DOHH2 (cell line): ENCODE data around the gene CHST13.

Source experiments
- H3F3A ChIP-seq: fragments of 200-600 bp; sonication (generic), shearing (Covaris generic); 2 replicates; pipeline ENCODE4 v1.6.0; 2016; ENCODE audit warnings: antibody characterized with exemption, mild to moderate bottlenecking; ENCODE audit not compliant: control insufficient read depth, insufficient read depth
- H3K27ac ChIP-seq: fragments of 200-600 bp; sonication (generic); 2 replicates; pipeline ENCODE4 v1.5.1; 2014; ENCODE audit warnings: low read depth, mild to moderate bottlenecking, low read length, moderate library complexity
- H3K27me3 ChIP-seq: fragments of 200-600 bp; sonication (generic); 2 replicates; pipeline ENCODE4 v1.6.1; 2014; ENCODE audit warnings: mild to moderate bottlenecking, low read length, mixed read lengths; ENCODE audit not compliant: control insufficient read depth
- H3K36me3 ChIP-seq: fragments of 200-600 bp; sonication (generic); 2 replicates; pipeline ENCODE4 v1.6.1; 2014; ENCODE audit warnings: mild to moderate bottlenecking, low read length, moderate library complexity, mixed read lengths; ENCODE audit not compliant: control insufficient read depth
- H3K4me1 ChIP-seq: fragments of 200-600 bp; sonication (generic); 2 replicates; pipeline ENCODE4 v1.6.1; 2014; ENCODE audit warnings: mild to moderate bottlenecking, low read length, mixed read lengths; ENCODE audit not compliant: control insufficient read depth
- H3K4me2 ChIP-seq: fragments of 200-600 bp; sonication (generic); 2 replicates; pipeline ENCODE4 v1.6.0; 2014; ENCODE audit warnings: mild to moderate bottlenecking, low read length, moderate library complexity
- H3K4me3 ChIP-seq: fragments of 200-600 bp; sonication (generic); 2 replicates; pipeline ENCODE4 v1.5.1; 2014; ENCODE audit warnings: mild to moderate bottlenecking, low read length, mixed read lengths
- H3K79me2 ChIP-seq: fragments of 200-600 bp; sonication (generic); 2 replicates; pipeline ENCODE4 v1.6.1; 2014; ENCODE audit warnings: mild to moderate bottlenecking, low read length, mixed read lengths; ENCODE audit not compliant: control insufficient read depth
- H3K9me2 ChIP-seq: fragments of 200-600 bp; sonication (generic); replicated peaks from 2 replicates; pipeline ENCODE4 v1.6.1; 2014; ENCODE audit warnings: mild to moderate bottlenecking, low read length, mixed read lengths; ENCODE audit not compliant: control insufficient read depth
- H3K9me3 ChIP-seq: fragments of 200-600 bp; sonication (generic); 2 replicates; pipeline ENCODE4 v1.6.1; 2014; ENCODE audit warnings: antibody characterized with exemption, low read length, mixed read lengths; ENCODE audit not compliant: control insufficient read depth, insufficient read depth
- H4K20me1 ChIP-seq: fragments of 200-600 bp; sonication (generic); 2 replicates; pipeline ENCODE4 v1.6.0; 2014; ENCODE audit warnings: low read depth, mild to moderate bottlenecking, antibody characterized with exemption, low read length, moderate library complexity; ENCODE audit not compliant: control insufficient read depth, insufficient read depth
- EZH2phosphoT487 ChIP-seq: fragments of 200-600 bp; sonication (generic); IDR thresholded peaks from 2 replicates; pipeline ENCODE4 v1.6.1; 2017; ENCODE audit warnings: borderline replicate concordance, mild to moderate bottlenecking, antibody characterized with exemption, low read length, moderate library complexity, mixed read lengths
- TF ChIP-seq, protein P1 (sequence below): fragments of 200-600 bp; sonication (generic); IDR thresholded peaks from one replicate; pipeline ENCODE4 v1.5.1; 2014; ENCODE audit warnings: antibody characterized with exemption, mild to moderate bottlenecking, low read depth, low read length; ENCODE audit not compliant: poor library complexity, severe bottlenecking

Gene CHST13

DNA sequence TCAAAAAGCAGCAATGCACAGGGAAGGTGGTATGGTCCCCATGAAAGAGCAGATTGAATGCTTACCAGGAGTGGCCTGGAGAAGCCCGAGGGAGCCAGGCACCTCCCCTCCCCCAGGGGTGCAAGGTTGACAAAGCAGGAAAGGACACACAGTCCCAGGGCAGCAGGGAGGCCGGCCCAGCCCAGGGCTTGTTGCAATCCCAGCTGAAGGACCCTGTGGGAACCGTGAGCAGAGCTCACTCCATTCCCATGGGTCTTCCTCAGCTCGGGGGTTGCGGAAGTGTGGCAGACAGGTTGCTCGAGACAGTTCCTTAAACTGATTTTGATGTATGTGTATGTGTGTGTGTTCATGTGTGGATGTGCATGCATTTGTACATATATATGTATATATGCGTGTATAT is 22.2 kb upstream of the CHST13 start:
- Histone ChIP-seq H3K27me3 (no peaks in the 10 kb centered on the region), H3K27ac (no peak overlapping the region), H3K4me1 (no peaks in the 10 kb centered on the region), H3K36me3 (no peaks in the 10 kb centered on the region), H3K9me3 (no peaks in the 10 kb centered on the region), H3K4me3 (no peak overlapping the region), H3F3A (no peaks in the 10 kb centered on the region), H3K9me2 (no peaks in the 10 kb centered on the region), H4K20me1 (no peaks in the 10 kb centered on the region), H3K79me2 (no peaks in the 10 kb centered on the region), H3K4me2 (no peak overlapping the region)
- TF ChIP-seq, protein P1, sequence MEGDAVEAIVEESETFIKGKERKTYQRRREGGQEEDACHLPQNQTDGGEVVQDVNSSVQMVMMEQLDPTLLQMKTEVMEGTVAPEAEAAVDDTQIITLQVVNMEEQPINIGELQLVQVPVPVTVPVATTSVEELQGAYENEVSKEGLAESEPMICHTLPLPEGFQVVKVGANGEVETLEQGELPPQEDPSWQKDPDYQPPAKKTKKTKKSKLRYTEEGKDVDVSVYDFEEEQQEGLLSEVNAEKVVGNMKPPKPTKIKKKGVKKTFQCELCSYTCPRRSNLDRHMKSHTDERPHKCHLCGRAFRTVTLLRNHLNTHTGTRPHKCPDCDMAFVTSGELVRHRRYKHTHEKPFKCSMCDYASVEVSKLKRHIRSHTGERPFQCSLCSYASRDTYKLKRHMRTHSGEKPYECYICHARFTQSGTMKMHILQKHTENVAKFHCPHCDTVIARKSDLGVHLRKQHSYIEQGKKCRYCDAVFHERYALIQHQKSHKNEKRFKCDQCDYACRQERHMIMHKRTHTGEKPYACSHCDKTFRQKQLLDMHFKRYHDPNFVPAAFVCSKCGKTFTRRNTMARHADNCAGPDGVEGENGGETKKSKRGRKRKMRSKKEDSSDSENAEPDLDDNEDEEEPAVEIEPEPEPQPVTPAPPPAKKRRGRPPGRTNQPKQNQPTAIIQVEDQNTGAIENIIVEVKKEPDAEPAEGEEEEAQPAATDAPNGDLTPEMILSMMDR: no peak
- TF ChIP-seq EZH2phosphoT487: no peak

DNA sequence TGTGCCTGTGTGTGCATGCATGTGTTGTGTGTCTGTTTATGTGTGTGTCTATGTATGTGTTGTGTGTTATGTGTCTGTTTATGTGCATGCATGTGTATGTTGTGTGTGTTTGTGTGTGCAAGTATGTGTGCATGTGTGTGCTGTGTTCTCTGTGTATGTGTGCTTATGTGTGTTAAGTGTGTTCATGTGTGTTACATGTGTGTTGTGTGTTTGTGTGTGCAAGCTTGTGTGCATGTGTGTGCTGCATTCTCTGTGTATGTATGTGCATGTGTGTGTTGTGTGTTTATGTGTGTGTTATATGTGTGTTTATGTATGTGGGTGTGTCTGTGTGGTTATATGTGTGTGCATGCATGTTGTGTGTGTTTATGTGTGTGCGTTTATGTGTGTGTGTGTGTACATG is 21.3 kb upstream of the CHST13 start:
- H4K20me1 ChIP-seq: no peaks in the 10 kb centered on the region
- H3K9me3 ChIP-seq: no peaks in the 10 kb centered on the region
- TF ChIP-seq EZH2phosphoT487: no peak
- TF ChIP-seq, protein P1: no peak
- no peaks in the 10 kb centered on the region for H3K4me1 ChIP-seq
- no peaks in the 10 kb centered on the region for H3K9me2 ChIP-seq
- H3K4me2 ChIP-seq: no peak overlapping the region
- no peak overlapping the region for H3K27ac ChIP-seq
- no peaks in the 10 kb centered on the region for H3F3A ChIP-seq
- H3K27me3 ChIP-seq: no peaks in the 10 kb centered on the region
- no peaks in the 10 kb centered on the region for H3K79me2 ChIP-seq
- H3K36me3 ChIP-seq: no peaks in the 10 kb centered on the region
- no peak overlapping the region for H3K4me3 ChIP-seq

DNA sequence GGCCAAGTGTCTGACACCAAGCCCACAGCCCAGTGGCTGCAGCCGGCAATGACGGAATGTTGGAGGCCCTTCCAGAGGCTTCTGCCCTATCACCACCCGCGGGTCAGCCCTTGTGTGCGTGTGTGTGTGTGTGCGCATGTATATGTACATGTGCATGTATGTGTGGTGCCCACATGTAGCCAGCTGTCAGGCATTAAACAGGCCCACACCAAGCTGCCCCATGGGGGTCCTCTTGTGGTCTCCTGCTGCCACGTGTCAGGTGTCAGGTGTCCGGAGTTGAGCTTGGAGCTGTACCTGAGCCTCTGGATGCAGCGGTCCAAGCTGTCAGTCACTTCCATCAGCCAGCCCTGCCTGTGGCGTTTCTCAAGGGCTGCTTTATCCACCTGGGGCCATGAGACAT is 20.3 kb upstream of the CHST13 start:
- no peak for TF ChIP-seq EZH2phosphoT487
- TF ChIP-seq, protein P1: no peak
- Histone ChIP-seq H4K20me1 (no peaks in the 10 kb centered on the region), H3K9me2 (no peaks in the 10 kb centered on the region), H3K36me3 (no peaks in the 10 kb centered on the region), H3K9me3 (no peaks in the 10 kb centered on the region), H3K79me2 (no peaks in the 10 kb centered on the region), H3K4me2 (no peak overlapping the region), H3K27me3 (no peaks in the 10 kb centered on the region), H3K27ac (no peak overlapping the region), H3F3A (no peaks in the 10 kb centered on the region), H3K4me1 (no peaks in the 10 kb centered on the region), H3K4me3 (no peak overlapping the region)

DNA sequence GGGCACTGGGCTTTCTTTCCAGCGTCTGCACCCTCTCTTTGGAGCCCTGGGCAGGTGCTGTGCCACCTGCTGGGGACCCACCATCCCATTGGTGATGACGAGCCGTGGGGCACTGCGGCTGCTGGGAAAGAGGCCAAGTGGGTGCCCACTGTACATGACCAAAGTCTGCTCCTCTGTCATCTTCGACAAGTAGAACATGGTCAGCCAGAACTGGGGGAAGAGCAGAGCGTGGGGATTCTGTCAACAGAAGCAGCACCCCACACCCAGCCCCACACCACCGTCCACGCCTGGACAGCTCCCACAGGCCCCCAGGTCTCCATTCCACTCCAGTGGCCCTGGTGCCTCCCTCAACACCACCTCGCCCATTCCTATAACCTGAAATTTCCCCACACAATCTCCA is 16.1 kb upstream of the CHST13 start:
- Histone ChIP-seq H3K4me3 (no peak overlapping the region), H3K9me2 (no peaks in the 10 kb centered on the region), H3K27ac (no peak overlapping the region), H3K4me2 (no peak overlapping the region), H3K27me3 (no peaks in the 10 kb centered on the region), H3F3A (no peaks in the 10 kb centered on the region), H3K36me3 (no peaks in the 10 kb centered on the region), H3K4me1 (no peaks in the 10 kb centered on the region), H3K79me2 (no peaks in the 10 kb centered on the region), H3K9me3 (no peaks in the 10 kb centered on the region), H4K20me1 (no peaks in the 10 kb centered on the region)
- TF ChIP-seq EZH2phosphoT487: no peak
- TF ChIP-seq, protein P1: no peak
